ENCODE data around the gene LORICRIN.

Gene LORICRIN

DNA sequence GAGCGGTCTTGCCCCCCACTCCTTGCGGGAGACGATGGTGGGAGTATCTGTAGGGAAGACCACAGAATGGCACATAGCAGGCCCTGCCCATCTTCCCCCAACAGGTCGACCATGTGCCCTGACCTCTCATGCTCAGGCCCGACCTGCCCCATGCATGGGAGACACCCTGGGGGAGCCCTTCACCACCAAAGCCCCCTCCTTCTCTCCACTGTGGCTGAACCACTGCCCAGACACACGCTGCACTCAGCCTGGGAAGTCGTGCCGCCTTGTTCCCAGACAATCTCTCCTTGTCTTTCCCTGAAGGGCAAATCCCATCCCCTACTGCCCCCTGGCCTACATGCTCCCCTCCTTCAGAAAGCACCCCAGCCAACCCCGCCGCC is 47.7 kb downstream of the LORICRIN start:
- DNase-seq = no peak

DNA sequence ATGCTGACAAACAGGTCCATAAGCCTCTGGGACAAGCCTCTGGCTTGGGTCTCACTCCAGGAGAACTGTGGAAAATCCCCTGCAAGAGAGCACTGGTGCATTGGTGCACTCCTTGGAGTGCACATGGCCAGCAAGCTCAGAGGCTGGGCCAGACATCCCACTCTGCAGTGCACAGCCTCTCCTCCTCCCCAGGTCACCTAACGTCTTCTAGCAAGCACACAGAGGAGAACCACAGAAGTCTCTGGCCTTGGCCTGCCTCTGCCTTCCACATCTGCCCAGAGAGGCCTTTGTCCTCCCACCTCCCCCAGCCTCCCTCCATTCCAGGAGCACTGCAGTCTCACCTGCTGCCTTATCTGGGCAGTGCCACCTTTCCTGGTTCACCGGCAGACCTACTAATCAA is 49.1 kb downstream of the LORICRIN start:
- no peak for DNase-seq

DNA sequence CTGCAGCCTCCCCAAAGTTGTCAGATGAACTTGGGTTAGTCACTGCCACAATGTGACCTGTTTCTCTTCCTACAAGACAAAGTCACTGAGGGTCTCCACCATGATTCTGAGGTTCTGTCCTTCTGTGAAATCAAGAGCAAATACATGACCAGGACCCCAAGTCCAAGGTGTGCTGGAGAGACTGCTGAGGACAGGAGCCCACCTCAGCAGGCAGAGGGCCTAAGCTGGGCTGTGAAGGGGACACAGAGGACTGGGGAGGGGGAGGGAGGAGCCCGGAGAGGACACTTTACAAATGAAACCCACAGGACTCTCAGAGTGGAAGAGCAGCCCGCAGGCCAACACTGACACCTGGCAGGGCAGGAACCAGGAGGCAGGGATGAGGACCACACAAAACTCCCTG is 50.0 kb downstream of the LORICRIN start:
- DNase-seq = no peak

DNA sequence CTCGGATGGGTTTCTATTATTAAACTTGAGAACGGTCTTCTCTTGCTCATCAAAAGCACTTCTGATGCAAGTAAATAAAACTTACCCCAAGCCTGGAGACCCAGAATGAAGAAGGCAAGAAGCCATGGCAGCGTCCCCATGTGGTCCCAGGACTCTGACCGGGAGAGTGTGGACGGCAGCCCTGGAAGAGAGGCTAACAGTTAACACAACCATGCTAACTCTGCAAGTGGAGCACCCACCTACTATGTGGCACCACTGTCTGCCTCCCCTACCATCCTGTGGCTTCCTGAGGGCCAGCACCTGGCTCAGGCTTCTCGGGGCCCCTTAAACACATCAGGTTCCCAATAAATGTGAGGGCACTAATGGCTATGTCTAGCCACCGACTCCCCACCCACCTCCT is 51.0 kb downstream of the LORICRIN start:
- DNase-seq = no peak
